ENCODE results near the gene RWDD4. TPM values are rescaled to one million over a fixed set of nuclear protein-coding genes. Genes with fewer than 3 reads are reported as not detected.

The RWDD4 gene
- total RNA-seq, 1 donor from 2014 or later, result 19.6 TPM

GRCh38 chr4:183599690-183600089 is 59.3 kb downstream of the RWDD4 start:
- Mint-ChIP-seq H3K27me3 (no peaks in the 10 kb centered on the region), H3K36me3 (ENCODE audit: insufficient read depth) (peaks cover 2% of the 10 kb centered on the region), H3K27ac (peak overlapping the region; percentile 54), H3K4me3 (ENCODE audit: low read depth) (no peak overlapping the region), H3K4me1 (ENCODE audit: low read depth) (peaks cover 22% of the 10 kb centered on the region), H3K9me3 (ENCODE audit: low read depth) (peaks cover 10% of the 10 kb centered on the region)
- DNase-seq (ENCODE audit: low spot score, unreplicated experiment), result no peak
- TF ChIP-seq CTCF (IDR thresholded peaks at IDR 0.05; ENCODE audit: unreplicated experiment), result no peak

- no peak overlapping the region for H3K4me3 Mint-ChIP-seq (ENCODE audit: low read depth)
- no peak for TF ChIP-seq CTCF (IDR thresholded peaks at IDR 0.05; ENCODE audit: unreplicated experiment)
- no peak for DNase-seq (ENCODE audit: low spot score, unreplicated experiment)
- peaks cover 2% of the 10 kb centered on the region for H3K36me3 Mint-ChIP-seq (ENCODE audit: insufficient read depth)
- H3K27ac Mint-ChIP-seq, result peak overlapping the region; percentile 54
- no peaks in the 10 kb centered on the region for H3K27me3 Mint-ChIP-seq
- peaks cover 12% of the 10 kb centered on the region for H3K9me3 Mint-ChIP-seq (ENCODE audit: low read depth)
- peaks cover 22% of the 10 kb centered on the region for H3K4me1 Mint-ChIP-seq (ENCODE audit: low read depth)
Observed at GRCh38 chr4:183599284-183599683, 59.7 kb downstream of the RWDD4 start.

GRCh38 chr4:183596067-183596757 is 62.8 kb downstream of the RWDD4 start:
- Mint-ChIP-seq H3K27ac (peak overlapping the region; percentile 72), H3K4me1 (ENCODE audit: low read depth) (peaks cover 19% of the 10 kb centered on the region), H3K36me3 (ENCODE audit: insufficient read depth) (peaks cover 2% of the 10 kb centered on the region), H3K9me3 (ENCODE audit: low read depth) (peaks cover 12% of the 10 kb centered on the region), H3K4me3 (ENCODE audit: low read depth) (no peak overlapping the region), H3K27me3 (no peaks in the 10 kb centered on the region)
- TF ChIP-seq CTCF (IDR thresholded peaks at IDR 0.05; ENCODE audit: unreplicated experiment), result no peak
- no peak for DNase-seq (ENCODE audit: low spot score, unreplicated experiment)

- Mint-ChIP-seq H3K27me3 (no peaks in the 10 kb centered on the region), H3K27ac (no peak overlapping the region)
- TF ChIP-seq CTCF (IDR thresholded peaks at IDR 0.05; ENCODE audit: unreplicated experiment), result no peak
Observed at GRCh38 chr4:183594823-183595222, 64.2 kb downstream of the RWDD4 start.

GRCh38 chr4:183591301-183591700 is 67.7 kb downstream of the RWDD4 start:
- no peaks in the 10 kb centered on the region for H3K27me3 Mint-ChIP-seq
- peak overlapping the region; percentile 19 for H3K27ac Mint-ChIP-seq
- H3K9me3 Mint-ChIP-seq (ENCODE audit: low read depth), result peaks cover 6% of the 10 kb centered on the region
- H3K4me3 Mint-ChIP-seq (ENCODE audit: low read depth), result no peak overlapping the region
- H3K36me3 Mint-ChIP-seq (ENCODE audit: insufficient read depth), result peaks cover 2% of the 10 kb centered on the region
- TF ChIP-seq CTCF (IDR thresholded peaks at IDR 0.05; ENCODE audit: unreplicated experiment), result no peak
- H3K4me1 Mint-ChIP-seq (ENCODE audit: low read depth), result peaks cover 6% of the 10 kb centered on the region
- DNase-seq (ENCODE audit: low spot score, unreplicated experiment), result no peak

More at GRCh38 chr4:183594823-183595222, 64.2 kb downstream of the RWDD4 start:
- peaks cover 12% of the 10 kb centered on the region for H3K4me1 Mint-ChIP-seq (ENCODE audit: low read depth)
- H3K9me3 Mint-ChIP-seq (ENCODE audit: low read depth), result peaks cover 12% of the 10 kb centered on the region
- H3K4me3 Mint-ChIP-seq (ENCODE audit: low read depth), result no peak overlapping the region
- DNase-seq (ENCODE audit: low spot score, unreplicated experiment), result no peak
- H3K36me3 Mint-ChIP-seq (ENCODE audit: insufficient read depth), result peaks cover 2% of the 10 kb centered on the region

Other genes with a start within 250 kb of the RWDD4 start
- gene CDKN2AIP, start 214.5 kb downstream of the RWDD4 start, total RNA-seq, result 22.0 and 25.9 TPM in 2 replicates
- 19.2 and 19.9 TPM in 2 replicates for gene ING2, start 154.1 kb downstream of the RWDD4 start, total RNA-seq
- gene TRAPPC11, start 108 bp upstream of the RWDD4 start, total RNA-seq, result 54.3 and 56.1 TPM in 2 replicates
- gene STOX2, start 246.1 kb upstream of the RWDD4 start, total RNA-seq, result 21.9 and 23.8 TPM in 2 replicates